Mesothelial cell of epicardium (in vitro differentiated cells): ENCODE results near the gene SORCS1. TPM values are rescaled to one million over a fixed set of nuclear protein-coding genes. Genes with fewer than 3 reads are reported as not detected.

Experiments used
- DNase-seq, 2 experiments: peaks; one replicate each; pipeline ENCODE4 v3.0.0; 2021; ENCODE audit warnings: low spot score in 2 of 2; ENCODE audit not compliant: unreplicated experiment in 2 of 2
- H3K27ac Mint-ChIP-seq: 2 replicates; pipeline ENCODE4 v1.8.0; 2021; ENCODE audit warnings: mixed read lengths
- H3K27me3 Mint-ChIP-seq: 2 replicates; pipeline ENCODE4 v1.8.0; 2021; ENCODE audit warnings: low read depth, mixed read lengths
- H3K36me3 Mint-ChIP-seq: 2 replicates; pipeline ENCODE4 v1.8.0; 2021; ENCODE audit warnings: mixed read lengths
- H3K4me1 Mint-ChIP-seq: 2 replicates; pipeline ENCODE4 v1.8.0; 2021; ENCODE audit warnings: mixed read lengths
- H3K4me3 Mint-ChIP-seq: 2 replicates; pipeline ENCODE4 v1.8.0; 2021; ENCODE audit warnings: mild to moderate bottlenecking, moderate library complexity, mixed read lengths
- H3K9me3 Mint-ChIP-seq: 2 replicates; pipeline ENCODE4 v1.8.0; 2021; ENCODE audit warnings: mixed read lengths
- total RNA-seq: library from RNA; stranded (reverse); gene quantifications from 3 replicates; pipeline ENCODE4 v1.2.1, GENCODE V29; 2021
- TF ChIP-seq, protein P1 (sequence below): fragments of 200-600 bp; sonication (generic); IDR thresholded peaks from one replicate; pipeline ENCODE4 v1.5.0; 2021; ENCODE audit warnings: antibody characterized with exemption; ENCODE audit not compliant: unreplicated experiment

Gene SORCS1
- total RNA-seq, 1 donor from 2014 or later: 0.78 TPM

DNA sequence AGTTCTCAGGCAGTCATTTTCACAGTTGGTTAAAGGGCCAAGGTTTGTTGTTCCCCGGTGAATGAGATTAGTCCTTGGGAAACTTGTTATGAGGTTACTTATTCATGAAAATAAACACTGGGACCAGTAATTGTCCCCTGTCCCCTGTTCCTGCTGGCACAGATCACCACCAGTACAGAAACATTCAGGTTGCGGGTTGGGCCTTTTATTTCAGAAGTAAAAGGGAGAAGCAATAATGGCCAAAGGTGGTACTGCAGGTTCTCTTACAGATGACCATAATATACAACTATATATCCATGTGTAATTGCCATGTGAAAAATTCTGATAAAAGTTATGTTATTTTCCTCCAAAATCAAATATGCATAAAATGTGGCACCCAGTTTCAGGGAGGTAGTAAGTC lies 442.0 kb downstream of the SORCS1 start:
- TF ChIP-seq, protein P1, sequence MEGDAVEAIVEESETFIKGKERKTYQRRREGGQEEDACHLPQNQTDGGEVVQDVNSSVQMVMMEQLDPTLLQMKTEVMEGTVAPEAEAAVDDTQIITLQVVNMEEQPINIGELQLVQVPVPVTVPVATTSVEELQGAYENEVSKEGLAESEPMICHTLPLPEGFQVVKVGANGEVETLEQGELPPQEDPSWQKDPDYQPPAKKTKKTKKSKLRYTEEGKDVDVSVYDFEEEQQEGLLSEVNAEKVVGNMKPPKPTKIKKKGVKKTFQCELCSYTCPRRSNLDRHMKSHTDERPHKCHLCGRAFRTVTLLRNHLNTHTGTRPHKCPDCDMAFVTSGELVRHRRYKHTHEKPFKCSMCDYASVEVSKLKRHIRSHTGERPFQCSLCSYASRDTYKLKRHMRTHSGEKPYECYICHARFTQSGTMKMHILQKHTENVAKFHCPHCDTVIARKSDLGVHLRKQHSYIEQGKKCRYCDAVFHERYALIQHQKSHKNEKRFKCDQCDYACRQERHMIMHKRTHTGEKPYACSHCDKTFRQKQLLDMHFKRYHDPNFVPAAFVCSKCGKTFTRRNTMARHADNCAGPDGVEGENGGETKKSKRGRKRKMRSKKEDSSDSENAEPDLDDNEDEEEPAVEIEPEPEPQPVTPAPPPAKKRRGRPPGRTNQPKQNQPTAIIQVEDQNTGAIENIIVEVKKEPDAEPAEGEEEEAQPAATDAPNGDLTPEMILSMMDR: peak; percentile 66
- H3K36me3 Mint-ChIP-seq: no peaks in the 10 kb centered on the region
- H3K4me3 Mint-ChIP-seq: no peak overlapping the region
- no peaks in the 10 kb centered on the region for H3K9me3 Mint-ChIP-seq
- no peaks in the 10 kb centered on the region for H3K4me1 Mint-ChIP-seq
- no peaks in the 10 kb centered on the region for H3K27me3 Mint-ChIP-seq
- H3K27ac Mint-ChIP-seq: no peak overlapping the region
- no peak for DNase-seq

DNA sequence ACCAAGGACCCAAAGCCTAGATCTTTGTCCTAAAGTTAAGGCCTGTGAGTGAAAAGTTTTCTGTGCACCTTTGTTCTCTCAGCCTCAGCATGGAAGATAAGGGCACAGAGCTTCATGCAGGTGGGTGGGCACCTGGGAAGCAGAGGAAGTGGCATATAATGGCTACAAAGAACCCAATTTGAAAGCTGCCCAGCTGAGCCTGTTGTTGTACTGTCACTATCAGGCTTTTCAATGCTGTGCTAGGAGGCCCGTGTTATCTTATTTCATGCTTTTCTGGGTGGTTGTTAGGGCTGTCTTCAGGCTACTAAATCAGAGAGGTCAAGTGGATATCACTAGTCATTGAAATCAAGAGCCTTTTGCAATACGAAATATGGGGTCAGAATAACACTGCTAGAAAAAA lies 443.8 kb downstream of the SORCS1 start:
- Mint-ChIP-seq H3K27me3 (peaks cover 2% of the 10 kb centered on the region), H3K4me1 (peaks cover 2% of the 10 kb centered on the region), H3K27ac (no peak overlapping the region), H3K9me3 (no peaks in the 10 kb centered on the region), H3K4me3 (no peak overlapping the region), H3K36me3 (no peaks in the 10 kb centered on the region)
- TF ChIP-seq, protein P1: no peak
- no peak for DNase-seq

DNA sequence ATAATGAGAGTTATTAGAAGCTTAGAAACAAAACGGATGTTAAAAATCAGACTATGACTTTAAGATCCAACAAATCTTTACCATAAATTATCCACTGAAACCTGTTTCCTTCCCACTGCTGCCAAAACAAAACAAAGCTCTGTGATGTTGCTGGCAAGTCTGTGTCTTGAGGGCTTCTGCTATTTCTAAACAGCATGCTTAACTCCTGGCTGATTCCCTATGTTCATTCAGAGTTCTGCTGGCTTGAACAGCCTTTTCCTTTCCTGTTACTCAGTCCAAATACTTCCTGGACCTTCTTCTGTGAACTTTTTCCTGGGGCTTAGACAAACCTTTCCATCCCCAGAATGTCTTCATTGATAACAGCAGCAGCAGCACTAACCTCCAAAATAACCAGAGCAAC lies 448.1 kb downstream of the SORCS1 start:
- DNase-seq: no peak
- Mint-ChIP-seq H3K4me3 (no peak overlapping the region), H3K27ac (no peak overlapping the region), H3K27me3 (peaks cover 8% of the 10 kb centered on the region), H3K4me1 (peaks cover 2% of the 10 kb centered on the region), H3K36me3 (no peaks in the 10 kb centered on the region), H3K9me3 (no peaks in the 10 kb centered on the region)
- TF ChIP-seq, protein P1: no peak

- no peak for DNase-seq
- H3K27ac Mint-ChIP-seq: no peak overlapping the region
- no peaks in the 10 kb centered on the region for H3K9me3 Mint-ChIP-seq
- TF ChIP-seq, protein P1: no peak
- H3K27me3 Mint-ChIP-seq: peaks cover 10% of the 10 kb centered on the region
- no peaks in the 10 kb centered on the region for H3K36me3 Mint-ChIP-seq
- H3K4me3 Mint-ChIP-seq: no peak overlapping the region
- H3K4me1 Mint-ChIP-seq: peaks cover 2% of the 10 kb centered on the region
These were observed 449.6 kb downstream of the SORCS1 start for GRCh38 chr10:106714734-106715555.

- TF ChIP-seq, protein P1: no peak
- Mint-ChIP-seq H3K4me3 (no peak overlapping the region), H3K36me3 (no peaks in the 10 kb centered on the region), H3K27ac (no peak overlapping the region), H3K4me1 (peaks cover 2% of the 10 kb centered on the region), H3K9me3 (no peaks in the 10 kb centered on the region), H3K27me3 (peaks cover 13% of the 10 kb centered on the region)
- no peak for DNase-seq
These were observed 450.7 kb downstream of the SORCS1 start for GRCh38 chr10:106713846-106714245.
